ENCODE measurements around the gene SOHLH1.

SOHLH1 gene

GRCh38 chr9:135699440-135699839 is at the start of gene SOHLH1:
SOHLH1 (minus strand) TSS chr9:135699481; CDS start chr9:135699467, 14 bp downstream.
- DNase-seq: no peak

GRCh38 chr9:135748676-135749075 is 49.4 kb upstream of the SOHLH1 start:
- no peak for DNase-seq

GRCh38 chr9:135747311-135747710 is 48.0 kb upstream of the SOHLH1 start:
- no peak for DNase-seq

- DNase-seq: no peak
Observed at GRCh38 chr9:135746565-135746964, 47.3 kb upstream of the SOHLH1 start.

- no peak for DNase-seq
Observed at GRCh38 chr9:135745686-135746324, 46.5 kb upstream of the SOHLH1 start.

- no peak for DNase-seq
Observed at GRCh38 chr9:135745189-135745588, 45.9 kb upstream of the SOHLH1 start.

GRCh38 chr9:135744333-135745070 is 45.2 kb upstream of the SOHLH1 start:
- DNase-seq: no peak

- DNase-seq: no peak
Observed at GRCh38 chr9:135743546-135744332, 44.5 kb upstream of the SOHLH1 start.

- DNase-seq: no peak
Observed at GRCh38 chr9:135743021-135743420, 43.7 kb upstream of the SOHLH1 start.

- DNase-seq: no peak
Observed at GRCh38 chr9:135741276-135742219, 42.3 kb upstream of the SOHLH1 start.

- no peak for DNase-seq
Observed at GRCh38 chr9:135739271-135740220, 40.3 kb upstream of the SOHLH1 start.

- DNase-seq: no peak
Observed at GRCh38 chr9:135737840-135738521, 38.7 kb upstream of the SOHLH1 start.

- DNase-seq: no peak
Observed at GRCh38 chr9:135736979-135737839, 37.9 kb upstream of the SOHLH1 start.

GRCh38 chr9:135736272-135736978 is 37.1 kb upstream of the SOHLH1 start:
- DNase-seq: no peak

GRCh38 chr9:135734616-135735144 is 35.4 kb upstream of the SOHLH1 start:
- DNase-seq: no peak

GRCh38 chr9:135732569-135733257 is 33.4 kb upstream of the SOHLH1 start:
- DNase-seq: no peak

GRCh38 chr9:135731454-135731853 is 32.2 kb upstream of the SOHLH1 start:
- DNase-seq: no peak

GRCh38 chr9:135729480-135729879 is 30.2 kb upstream of the SOHLH1 start:
- DNase-seq: no peak

Data from activated effector memory CD4-positive, alpha-beta T cell treated with Interleukin-2 at 50 U/mL for 16 hours (primary cell).